GM21717 (cell line): ENCODE data around the gene RAB19.
"Not testable (repeated sequence)": the region's sequence is repeated elsewhere in the genome, so short reads cannot be mapped to it uniquely, and the experiment has no call there.

Experiments
- ATAC-seq: cut with Tn5 transposase; IDR thresholded peaks from one replicate; pipeline ENCODE4 v1.9.1; 2021; ENCODE audit warnings: mild to moderate bottlenecking, moderate library complexity; ENCODE audit not compliant: unreplicated experiment

Gene RAB19

DNA sequence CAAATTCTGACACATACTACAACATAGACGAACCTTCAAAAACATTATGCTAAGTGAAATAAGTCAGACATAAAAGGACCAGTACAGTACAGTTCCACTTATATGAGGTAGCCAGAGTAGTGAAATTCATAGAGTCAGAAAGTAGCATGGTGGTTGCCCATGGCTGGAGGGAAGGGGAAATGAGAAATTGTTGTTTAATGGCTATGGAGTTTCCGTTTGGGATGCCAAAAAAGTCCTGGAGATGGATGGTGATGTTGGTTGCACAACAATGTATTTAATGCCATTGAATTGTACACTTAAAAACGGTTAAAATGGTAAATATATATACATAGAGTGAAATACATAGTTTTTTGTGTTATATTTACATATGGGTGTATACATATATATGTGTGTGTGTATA lies 3.5 kb upstream of the RAB19 start:
- no peak for ATAC-seq

GRCh38 chr7:140402178-140402835 lies 1.6 kb upstream of the RAB19 start:
- ATAC-seq: no peak

DNA sequence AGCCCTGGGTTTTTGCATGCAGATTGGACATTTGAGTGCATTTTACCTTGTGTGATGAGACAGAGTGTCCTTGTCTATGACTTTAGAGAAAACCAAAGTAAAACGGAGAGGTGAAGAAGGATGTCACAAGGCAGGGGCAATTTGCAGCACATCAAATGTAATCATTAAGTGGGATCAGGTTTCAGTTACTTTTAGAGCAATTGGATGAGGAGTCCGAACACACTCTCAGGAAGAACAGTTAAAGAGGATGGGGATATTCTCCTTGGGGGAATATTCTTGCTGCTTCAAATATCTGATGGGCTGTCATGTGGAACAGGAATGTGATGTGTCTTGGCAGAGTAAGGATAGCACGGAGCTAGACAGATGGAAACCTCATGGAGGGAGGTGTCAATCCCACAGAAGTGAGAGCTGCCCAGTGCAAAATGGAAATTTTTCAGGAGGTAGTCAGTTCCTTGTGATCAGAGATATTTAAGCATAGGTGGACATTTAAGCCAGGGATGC lies 757 bp downstream of the RAB19 start:
- no peak for ATAC-seq

DNA sequence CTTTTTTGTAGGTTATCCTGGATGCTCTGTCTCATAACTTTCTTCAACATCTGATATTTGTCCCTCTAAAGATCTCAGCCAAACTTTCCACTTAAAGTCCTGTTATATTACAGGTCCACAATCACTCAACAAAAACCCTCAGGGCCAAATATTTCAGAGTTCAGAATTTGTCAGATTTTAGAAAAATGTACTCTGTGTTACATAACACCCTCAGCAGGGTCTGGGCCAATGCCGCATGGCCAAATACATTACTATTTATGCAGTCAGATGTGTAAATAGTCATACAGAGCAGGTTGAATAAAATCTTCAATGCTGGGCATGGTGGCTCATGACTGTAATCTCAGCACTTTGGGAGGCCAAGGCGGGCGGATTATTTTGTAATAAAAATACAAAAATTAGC lies 11.5 kb downstream of the RAB19 start:
- ATAC-seq: no peak

DNA sequence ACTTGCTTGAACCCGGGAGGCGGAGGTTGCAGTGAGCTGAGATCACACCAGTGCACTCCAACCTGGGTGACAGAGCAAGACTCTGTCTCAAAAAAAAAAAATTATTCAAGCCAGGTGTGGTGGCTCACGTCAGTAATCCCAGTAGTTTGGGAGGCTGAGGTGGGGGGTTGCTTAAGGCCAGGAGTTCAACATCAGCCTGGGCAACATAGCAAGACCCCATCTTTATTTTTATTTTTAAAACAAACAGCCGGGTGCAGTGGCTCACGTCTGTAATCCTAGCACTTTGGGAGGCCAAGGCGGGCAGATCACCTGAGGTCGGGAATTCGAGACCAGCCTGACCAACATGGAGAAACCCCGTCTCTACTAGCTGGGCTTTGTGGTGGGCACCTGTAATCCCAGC lies 12.0 kb downstream of the RAB19 start:
- ATAC-seq: not testable (repeated sequence)

DNA sequence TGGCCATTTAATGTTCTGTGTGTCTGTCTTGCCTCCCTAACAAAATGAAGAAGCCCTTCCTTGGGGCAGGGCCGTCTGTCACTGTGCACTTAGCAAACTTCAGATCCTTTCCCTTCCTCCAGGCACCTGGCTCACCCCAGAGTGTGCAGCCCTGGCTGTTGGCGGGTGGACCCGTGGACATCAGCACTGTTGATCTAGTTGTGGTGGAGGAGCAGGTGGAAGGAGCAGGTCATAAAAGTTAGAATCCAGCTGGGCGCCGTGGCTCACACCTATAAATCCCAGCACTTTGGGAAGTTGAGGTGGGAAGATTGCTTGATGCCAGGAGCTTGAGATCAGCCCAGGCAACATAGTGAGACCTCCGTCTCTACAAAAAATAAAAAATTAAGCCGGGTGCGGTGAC lies 12.7 kb downstream of the RAB19 start:
- ATAC-seq: no peak

DNA sequence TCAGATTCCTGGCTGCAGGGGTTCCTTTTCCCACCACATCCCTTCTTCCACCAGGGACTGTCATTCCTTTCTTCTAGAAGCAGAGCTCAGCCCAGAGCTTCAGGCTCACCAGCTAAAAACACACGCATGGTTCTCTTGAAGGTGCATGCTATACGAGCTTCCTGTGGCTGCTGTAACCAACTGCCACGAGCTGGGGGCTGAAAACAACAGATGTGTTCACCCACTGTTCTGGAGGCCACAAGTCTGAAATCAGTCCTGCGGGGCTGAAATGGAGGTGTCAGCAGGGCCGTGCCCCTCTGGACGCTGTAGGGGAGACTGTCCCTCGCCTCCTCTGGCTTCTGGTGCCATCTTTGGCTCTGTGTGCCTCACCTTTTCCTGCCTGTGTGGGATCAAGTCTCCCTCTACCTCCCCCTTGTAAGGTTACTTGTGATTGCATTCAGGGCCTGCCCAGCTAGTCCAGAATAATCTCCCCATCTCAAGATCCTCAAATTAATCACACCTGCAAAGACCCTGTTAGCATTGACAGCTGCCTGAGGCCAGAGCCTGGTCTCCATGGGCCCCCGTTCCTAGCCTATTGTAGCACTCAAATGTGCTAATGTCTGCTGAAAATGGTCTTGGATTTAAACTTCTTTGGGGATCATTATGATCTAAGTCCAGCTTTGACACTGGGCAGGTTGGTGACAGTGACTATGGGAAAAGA lies 13.7 kb downstream of the RAB19 start:
- ATAC-seq: no peak

- ATAC-seq: not testable (repeated sequence)
Observed at GRCh38 chr7:140418156-140418472, 14.3 kb downstream of the RAB19 start.

DNA sequence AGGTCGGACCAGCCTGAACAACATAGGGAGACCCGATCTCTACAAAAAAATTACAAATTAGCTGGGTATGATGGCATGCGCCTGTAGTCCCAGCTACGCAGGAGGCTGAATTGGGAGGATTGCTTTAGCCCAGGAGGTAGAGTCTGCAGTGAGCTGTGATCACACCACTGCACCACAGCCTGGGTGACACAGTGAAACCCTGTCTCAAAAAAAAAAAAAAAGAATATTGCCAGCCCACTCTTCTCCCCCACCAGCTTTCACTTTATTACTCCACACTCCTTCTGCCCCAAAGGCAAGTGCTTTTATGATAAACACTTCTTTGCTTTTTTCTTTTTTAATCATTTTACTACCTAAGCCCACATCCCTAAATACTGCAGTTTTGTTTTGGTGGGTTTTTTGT lies 14.8 kb downstream of the RAB19 start:
- no peak for ATAC-seq

- ATAC-seq: no peak
Observed at GRCh38 chr7:140421521-140421920, 17.7 kb downstream of the RAB19 start.

DNA sequence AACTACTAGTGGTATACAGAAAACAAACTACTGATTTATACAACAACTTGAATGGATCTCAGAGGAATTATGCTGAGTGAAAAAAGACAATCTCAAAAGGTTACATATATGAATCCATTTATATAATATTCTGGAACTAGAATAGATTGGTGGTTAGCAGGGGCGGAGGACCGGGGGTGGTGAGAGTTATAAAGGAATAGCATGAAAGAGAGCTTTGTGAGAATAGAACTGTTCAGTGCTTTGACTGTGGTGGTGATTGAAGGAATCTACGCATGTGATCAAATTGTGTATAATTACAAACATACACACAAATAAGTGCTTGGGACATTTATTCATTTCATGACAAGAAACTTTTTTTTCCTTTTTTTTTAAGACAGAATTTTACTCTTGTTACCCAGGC lies 19.6 kb downstream of the RAB19 start:
- ATAC-seq: no peak

DNA sequence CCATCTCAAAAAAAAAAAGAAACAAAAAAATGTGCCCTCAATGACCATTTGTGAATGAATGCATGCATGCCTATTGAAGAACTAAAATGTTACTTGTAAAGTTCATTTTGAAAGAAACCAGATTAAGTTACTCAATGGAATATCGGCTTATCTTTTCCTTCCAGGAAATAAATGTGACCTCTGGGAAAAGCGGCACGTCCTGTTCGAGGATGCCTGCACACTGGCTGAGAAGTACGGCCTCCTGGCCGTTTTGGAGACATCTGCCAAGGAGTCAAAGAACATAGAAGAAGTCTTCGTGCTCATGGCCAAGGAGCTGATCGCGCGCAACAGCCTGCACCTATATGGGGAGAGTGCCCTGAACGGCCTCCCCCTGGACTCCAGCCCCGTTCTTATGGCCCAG lies 21.9 kb downstream of the RAB19 start:
- ATAC-seq: no peak

- no peak for ATAC-seq
Observed at GRCh38 chr7:140426130-140426529, 22.3 kb downstream of the RAB19 start.

- ATAC-seq: no peak
Observed at GRCh38 chr7:140433396-140433795, 29.5 kb downstream of the RAB19 start.

DNA sequence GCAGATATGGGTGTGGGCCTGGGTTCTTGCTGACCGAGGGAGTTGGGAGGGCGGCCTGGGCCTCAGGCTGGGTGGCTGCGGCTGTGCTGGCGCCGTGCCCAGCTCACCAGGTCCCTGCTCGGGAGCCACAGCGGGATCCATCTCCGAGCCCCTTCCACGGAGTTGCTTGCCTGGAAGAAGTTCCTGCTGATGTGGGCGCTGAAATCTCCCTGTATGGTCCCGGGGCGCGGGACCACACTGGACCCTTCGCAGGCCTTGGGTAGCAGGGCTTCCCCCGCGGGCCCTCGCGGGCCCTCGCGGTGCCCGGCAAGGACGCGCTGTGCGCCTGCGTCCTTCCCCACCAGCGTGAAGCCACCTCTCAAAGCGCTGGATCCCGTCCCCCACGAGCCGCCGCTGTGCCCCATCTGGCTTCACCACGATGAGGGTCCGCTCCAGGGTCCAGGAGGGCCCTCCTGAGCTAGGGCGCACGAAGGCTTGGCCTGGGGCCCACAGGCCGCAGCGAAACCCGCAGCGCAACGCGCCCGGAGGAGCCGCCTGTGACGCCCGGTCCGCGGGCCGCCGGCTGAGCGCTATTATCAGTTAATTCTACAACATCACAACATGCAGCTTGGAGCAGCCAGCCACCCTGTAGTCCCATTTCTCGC lies 31.5 kb downstream of the RAB19 start:
- ATAC-seq: no peak

- ATAC-seq: no peak
Observed at GRCh38 chr7:140439359-140439758, 35.5 kb downstream of the RAB19 start.

DNA sequence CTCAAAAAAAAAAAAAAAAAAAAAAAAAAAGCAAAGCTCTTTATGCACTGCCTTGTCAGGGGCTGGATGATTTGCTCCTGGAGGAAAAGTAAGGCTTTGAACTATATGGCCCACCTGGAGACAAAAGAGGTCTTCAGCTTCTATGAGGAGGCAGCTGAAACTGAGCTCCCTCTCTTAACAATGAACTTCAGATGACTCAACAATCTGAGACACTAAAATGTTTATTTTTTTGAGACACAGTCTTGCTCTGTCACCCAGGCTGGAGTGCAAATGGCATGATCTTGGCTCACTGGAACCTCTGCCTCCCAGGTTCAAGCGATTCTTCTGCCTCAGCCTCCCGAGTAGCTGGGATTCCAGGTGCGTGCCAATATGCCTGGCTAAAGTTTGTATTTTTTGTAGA lies 36.7 kb downstream of the RAB19 start:
- no peak for ATAC-seq

DNA sequence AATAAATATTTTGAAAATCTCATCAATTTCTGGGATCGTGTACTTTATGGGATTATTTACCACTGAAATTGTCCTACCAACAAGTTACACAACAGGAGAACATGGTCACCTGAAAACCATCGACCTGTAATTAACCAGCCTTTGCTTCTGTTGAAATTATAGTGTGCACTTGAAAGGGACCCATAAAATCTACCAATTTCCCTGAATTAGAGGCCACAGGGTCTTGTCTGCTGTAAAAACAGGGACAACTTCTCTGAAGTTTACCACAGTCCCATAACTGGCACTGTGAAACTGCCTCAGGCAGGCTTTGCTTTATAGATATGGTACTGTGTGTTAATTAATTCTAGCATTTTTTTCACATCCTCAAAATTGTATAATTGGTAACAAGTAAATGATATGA lies 37.7 kb downstream of the RAB19 start:
- ATAC-seq: no peak

- ATAC-seq: no peak
Observed at GRCh38 chr7:140446467-140446866, 42.6 kb downstream of the RAB19 start.

DNA sequence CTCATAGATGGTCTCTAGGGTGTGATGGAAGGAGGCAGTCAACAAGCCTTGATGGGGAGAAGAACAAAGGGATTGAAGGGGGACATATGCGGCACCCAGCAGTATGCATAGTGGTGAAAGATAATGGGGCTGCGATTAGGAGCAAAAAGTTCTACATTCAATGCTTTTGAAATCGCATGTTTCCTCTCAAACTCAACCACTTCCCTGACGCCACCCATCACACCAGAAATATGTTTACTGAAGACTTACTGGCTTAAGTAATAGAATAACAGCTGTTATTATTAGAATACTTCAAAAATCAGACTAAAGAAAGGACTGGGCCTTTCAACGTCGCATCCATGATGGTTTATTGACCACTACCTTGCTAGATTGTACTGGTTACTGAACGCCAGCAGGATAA lies 44.0 kb downstream of the RAB19 start:
- ATAC-seq: no peak

GRCh38 chr7:140448781-140449480 lies 45.1 kb downstream of the RAB19 start:
- ATAC-seq: no peak

DNA sequence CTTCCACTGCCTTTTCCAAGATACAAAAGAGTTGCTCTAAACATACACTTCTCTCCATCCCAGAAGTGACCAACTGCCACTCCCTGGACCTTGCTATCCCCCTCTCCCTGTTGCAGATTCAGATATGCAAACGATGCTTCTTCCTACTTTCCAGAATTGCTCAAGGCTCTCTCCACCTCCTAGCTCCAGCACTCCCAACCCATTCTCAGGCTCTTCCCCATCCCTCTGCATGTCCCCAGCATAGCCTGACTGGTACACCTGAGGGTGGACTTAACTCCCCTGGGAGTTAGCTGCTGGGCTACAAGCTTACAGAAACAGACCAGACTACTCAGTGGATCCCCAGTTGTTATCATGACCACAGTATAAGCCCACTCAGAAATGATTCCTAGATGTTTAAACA lies 47.9 kb downstream of the RAB19 start:
- ATAC-seq: no peak
